Measurements from ENCODE around the gene BOD1L1. TPM values are rescaled to one million over a fixed set of nuclear protein-coding genes. Genes with fewer than 3 reads are reported as not detected.

BOD1L1 gene
- total and polyA plus RNA-seq, 2 experiments from 2014 or later = 18.2 to 43.2 TPM

GRCh38 chr4:13539047-13539618, 88.4 kb downstream of the BOD1L1 start:
- Mint-ChIP-seq H3K4me1 (peaks cover 49% of the 10 kb centered on the region), H3K27ac (no peak overlapping the region), H3K36me3 (ENCODE audit: low read depth) (peaks cover 5% of the 10 kb centered on the region; the same call in 1 of the 3 replicates), H3K4me3 (peak overlapping the region; percentile 32; the same call in 2 of the 3 replicates), H3K27me3 (ENCODE audit: insufficient read depth, low read depth, poor library complexity) (peaks cover 98% of the 10 kb centered on the region), H3K9me3 (peaks cover 6% of the 10 kb centered on the region; the same call in 2 of the 3 replicates)
- Histone ChIP-seq H2AFZ (no peak overlapping the region), H3K79me2 (replicated peaks; ENCODE audit: insufficient read depth) (no peaks in the 10 kb centered on the region), H3K4me2 (peak overlapping the region; percentile 81), H3K27me3 (ENCODE audit: insufficient read depth) (peaks cover 100% of the 10 kb centered on the region), H3F3A (replicated peaks; ENCODE audit: low read depth) (peaks cover 64% of the 10 kb centered on the region), H3K36me3 (ENCODE audit: insufficient read depth) (no peaks in the 10 kb centered on the region), H3K4me1 (ENCODE audit: insufficient read depth) (peaks cover 89% of the 10 kb centered on the region), H3K27ac (ENCODE audit: low read depth) (no peak overlapping the region), H4K20me1 (replicated peaks; ENCODE audit: insufficient read depth) (peaks cover 24% of the 10 kb centered on the region), H3K4me3 (peak overlapping the region; percentile 51), H3K9me2 (ENCODE audit: insufficient read depth) (no peaks in the 10 kb centered on the region)
- DNase-seq (ENCODE audit: low spot score) (peak; percentile 52), ATAC-seq (no peak)
- TF ChIP-seq EZH2phosphoT487 (IDR thresholded peaks at IDR 0.05; ENCODE audit: unreplicated experiment) = peak; percentile 63
- TF ChIP-seq POLR2AphosphoS5 (IDR thresholded peaks at IDR 0.05; ENCODE audit: low read depth) = no peak

- Histone ChIP-seq H3K4me3 (peak overlapping the region; percentile 51), H2AFZ (no peak overlapping the region), H4K20me1 (replicated peaks; ENCODE audit: insufficient read depth) (peaks cover 24% of the 10 kb centered on the region), H3K79me2 (replicated peaks; ENCODE audit: insufficient read depth) (no peaks in the 10 kb centered on the region), H3K4me2 (peak overlapping the region; percentile 81; the same call in 1 of the 2 replicates), H3F3A (replicated peaks; ENCODE audit: low read depth) (peaks cover 68% of the 10 kb centered on the region), H3K36me3 (ENCODE audit: insufficient read depth) (no peaks in the 10 kb centered on the region), H3K4me1 (ENCODE audit: insufficient read depth) (peaks cover 92% of the 10 kb centered on the region), H3K9me2 (ENCODE audit: insufficient read depth) (no peaks in the 10 kb centered on the region), H3K27me3 (ENCODE audit: insufficient read depth) (peaks cover 100% of the 10 kb centered on the region), H3K27ac (ENCODE audit: low read depth) (no peak overlapping the region)
- TF ChIP-seq REST (IDR thresholded peaks at IDR 0.05; ENCODE audit: unreplicated experiment) (no peak), NANOG (IDR thresholded peaks at IDR 0.05; ENCODE audit: borderline replicate concordance) (no peak), POLR2AphosphoS5 (IDR thresholded peaks at IDR 0.05; ENCODE audit: low read depth) (no peak), EZH2 (IDR thresholded peaks at IDR 0.05; ENCODE audit: low read depth, unreplicated experiment) (peak; percentile 88), CREB1 (CRISPR knock-in tag; IDR thresholded peaks at IDR 0.05; ENCODE audit: low read depth) (no peak), ZNF462 (CRISPR knock-in tag; IDR thresholded peaks at IDR 0.05) (no peak), ZNF331 (CRISPR knock-in tag; IDR thresholded peaks at IDR 0.05; ENCODE audit: low read depth) (no peak), ETS1 (IDR thresholded peaks at IDR 0.05) (no peak)
- peaks cover 5% of the 10 kb centered on the region; the same call in 1 of the 3 replicates for H3K36me3 Mint-ChIP-seq (ENCODE audit: low read depth)
- DNase-seq (ENCODE audit: low spot score) = no peak
- peaks cover 98% of the 10 kb centered on the region for H3K27me3 Mint-ChIP-seq (ENCODE audit: insufficient read depth, low read depth, poor library complexity)
- peaks cover 55% of the 10 kb centered on the region for H3K4me1 Mint-ChIP-seq
- H3K27ac Mint-ChIP-seq = no peak overlapping the region
- ATAC-seq = no peak
- peak overlapping the region; percentile 32; the same call in 1 of the 3 replicates for H3K4me3 Mint-ChIP-seq
- peaks cover 6% of the 10 kb centered on the region; the same call in 2 of the 3 replicates for H3K9me3 Mint-ChIP-seq
Observed at GRCh38 chr4:13538427-13538973, 89.0 kb downstream of the BOD1L1 start.
